IMR-90 (cell line): Measurements from ENCODE around the gene DBF4B. TPM values are rescaled to one million over a fixed set of nuclear protein-coding genes. Genes with fewer than 3 reads are reported as not detected.

Experiments
- ATAC-seq: fragments of 200-7000 bp; cut with Tn5 transposase; 2 replicates; pipeline ENCODE4 v1.9.1; 2020; ENCODE audit warnings: low read depth, mild to moderate bottlenecking, moderate library complexity
- BruUV-seq: library from RNA; stranded (reverse); fragments of 400-500 nt; replicated peaks from 2 replicates; lab custom pipeline; 2021; lab: Mats Ljungman, UMichigan
- CTCF ChIA-PET: fragments of 300-600 bp; formaldehyde crosslinking; extraction: SDS; loops from one replicate; lab custom pipeline; 2021; ENCODE audit warnings: antibody characterized with exemption; lab: Yijun Ruan, JAX
- POLR2A ChIA-PET: fragments of 300-600 bp; sonication (Branson Sonifier 250); formaldehyde crosslinking; loops from one replicate; lab custom pipeline; 2022; ENCODE audit warnings: antibody characterized with exemption; ENCODE audit not compliant: unreplicated experiment; lab: Charles Lee
- DNase-seq: peaks from one replicate; pipeline ENCODE4 v3.0.0; 2013
- H2AFZ ChIP-seq: replicated peaks from 2 replicates; pipeline ENCODE3; 2013; ENCODE audit warnings: low read length, mild to moderate bottlenecking; ENCODE audit not compliant: poor library complexity
- H2AK5ac ChIP-seq: 2 replicates; pipeline ENCODE4 v1.6.1; 2013; ENCODE audit warnings: low read depth, low read length, inconsistent platforms
- H2AK9ac ChIP-seq: replicated peaks from 2 replicates; pipeline ENCODE3; 2013; ENCODE audit warnings: mild to moderate bottlenecking, low read depth, low read length, moderate library complexity; ENCODE audit not compliant: poor library complexity
- H2BK120ac ChIP-seq: 2 replicates; pipeline ENCODE4 v1.6.1; 2013; ENCODE audit warnings: low read depth, low read length, inconsistent platforms
- H2BK15ac ChIP-seq: 3 replicates; pipeline ENCODE4 v1.6.1; 2013; ENCODE audit warnings: low read depth, low read length, inconsistent platforms
- H2BK20ac ChIP-seq: 2 replicates; pipeline ENCODE4 v1.6.1; 2013; ENCODE audit warnings: low read depth, mild to moderate bottlenecking, inconsistent platforms, low read length, moderate library complexity
- H2BK5ac ChIP-seq: 2 replicates; pipeline ENCODE4 v1.6.1; 2013; ENCODE audit warnings: mild to moderate bottlenecking, low read depth, low read length, inconsistent platforms; ENCODE audit not compliant: poor library complexity, severe bottlenecking
- H3K14ac ChIP-seq: replicated peaks from 2 replicates; pipeline ENCODE4 v1.6.1; 2013; ENCODE audit warnings: low read depth, low read length, inconsistent platforms
- H3K18ac ChIP-seq: 2 replicates; pipeline ENCODE4 v1.6.1; 2013; ENCODE audit warnings: low read depth, low read length, control low read depth
- H3K23ac ChIP-seq: 2 replicates; pipeline ENCODE4 v1.6.1; 2013; ENCODE audit warnings: low read depth, low read length, inconsistent platforms
- H3K27ac ChIP-seq: 2 replicates; pipeline ENCODE4 v1.5.1; 2013; ENCODE audit warnings: mild to moderate bottlenecking, control low read depth, low read length; ENCODE audit not compliant: insufficient read depth
- H3K27me3 ChIP-seq: 2 replicates; pipeline ENCODE4 v1.6.1; 2013; ENCODE audit warnings: low read length; ENCODE audit not compliant: control insufficient read depth, insufficient read depth
- H3K36me3 ChIP-seq: 2 replicates; pipeline ENCODE4 v1.6.1; 2013; ENCODE audit warnings: low read length, mixed read lengths; ENCODE audit not compliant: control insufficient read depth, insufficient read depth
- H3K4ac ChIP-seq: 2 replicates; pipeline ENCODE4 v1.6.1; 2013; ENCODE audit warnings: low read depth, low read length, inconsistent platforms
- H3K4me1 ChIP-seq: 2 replicates; pipeline ENCODE4 v1.6.1; 2013; ENCODE audit warnings: low read length, mixed read lengths; ENCODE audit not compliant: control insufficient read depth, insufficient read depth
- H3K4me2 ChIP-seq: 2 replicates; pipeline ENCODE4 v1.6.1; 2013; ENCODE audit warnings: low read depth, mild to moderate bottlenecking, control low read depth, low read length, moderate library complexity
- H3K4me3 ChIP-seq: 2 replicates; pipeline ENCODE4 v1.5.1; 2013; ENCODE audit warnings: low read depth, mild to moderate bottlenecking, control low read depth, low read length, moderate library complexity; ENCODE audit not compliant: insufficient read depth
- H3K56ac ChIP-seq: 2 replicates; pipeline ENCODE4 v1.6.1; 2013; ENCODE audit warnings: low read length, inconsistent platforms; ENCODE audit not compliant: insufficient read depth; ENCODE audit errors: extremely low read depth
- H3K79me1 ChIP-seq, 2 experiments: 2 replicates each; pipeline ENCODE4 v1.6.1; 2013; ENCODE audit warnings: low read length in 2 of 2, inconsistent platforms in 1 of 2, low read depth in 1 of 2
- H3K9ac ChIP-seq: 2 replicates; pipeline ENCODE4 v1.6.1; 2013; ENCODE audit warnings: low read depth, low read length, control low read depth
- H3K9me1 ChIP-seq: 2 replicates; pipeline ENCODE4 v1.6.1; 2013; ENCODE audit warnings: low read length, inconsistent platforms; ENCODE audit not compliant: insufficient read depth
- H3K9me3 ChIP-seq: 2 replicates; pipeline ENCODE4 v1.6.1; 2013; ENCODE audit warnings: low read length; ENCODE audit not compliant: control insufficient read depth, insufficient read depth
- H4K20me1 ChIP-seq: 2 replicates; pipeline ENCODE4 v1.6.1; 2013; ENCODE audit warnings: low read length, inconsistent platforms; ENCODE audit not compliant: insufficient read depth
- H4K5ac ChIP-seq: 2 replicates; pipeline ENCODE4 v1.6.1; 2013; ENCODE audit warnings: mild to moderate bottlenecking, low read depth, low read length, control low read depth
- H4K8ac ChIP-seq, 2 experiments: 2 replicates each; pipeline ENCODE4 v1.6.1; 2013; ENCODE audit warnings: low read depth in 2 of 2, low read length in 2 of 2, control low read depth in 1 of 2, inconsistent platforms in 1 of 2
- H4K91ac ChIP-seq: 2 replicates; pipeline ENCODE4 v1.6.1; 2013; ENCODE audit warnings: low read depth, low read length, inconsistent platforms; ENCODE audit not compliant: insufficient read depth
- CEBPB ChIP-seq: IDR thresholded peaks from 2 replicates; pipeline ENCODE4 v1.6.1; 2012; ENCODE audit warnings: low read depth, low read length, improper control_type of control experiment
- CHD1 ChIP-seq: IDR thresholded peaks from 2 replicates; pipeline ENCODE4 v1.6.1; 2012; ENCODE audit warnings: low read depth, low read length, improper control_type of control experiment
- CTCF ChIP-seq: conservative IDR thresholded peaks from 2 replicates; pipeline ENCODE4 v1.5.1; 2012; ENCODE audit warnings: mild to moderate bottlenecking, low read depth, low read length, improper control_type of control experiment
- ELK1 ChIP-seq: fragments of 150-350 bp; IDR thresholded peaks from 2 replicates; pipeline ENCODE4 v1.6.1; 2016; ENCODE audit warnings: low read depth, mild to moderate bottlenecking, low read length, moderate library complexity, borderline replicate concordance
- FOS ChIP-seq: fragments of 150-350 bp; IDR thresholded peaks from 2 replicates; pipeline ENCODE4 v1.6.1; 2016; ENCODE audit warnings: low read depth, low read length
- MAFK ChIP-seq: IDR thresholded peaks from 2 replicates; pipeline ENCODE4 v1.6.1; 2012; ENCODE audit warnings: low read depth, low read length, improper control_type of control experiment
- MAZ ChIP-seq: IDR thresholded peaks from 2 replicates; pipeline ENCODE4 v1.6.1; 2012; ENCODE audit warnings: low read depth, mild to moderate bottlenecking, low read length, improper control_type of control experiment, moderate library complexity, borderline replicate concordance
- MXI1 ChIP-seq: IDR thresholded peaks from 2 replicates; pipeline ENCODE4 v1.6.1; 2012; ENCODE audit warnings: low read depth, mild to moderate bottlenecking, low read length, moderate library complexity, borderline replicate concordance
- NFE2L2 ChIP-seq: fragments of 150-350 bp; IDR thresholded peaks from 2 replicates; pipeline ENCODE4 v1.6.1; 2016; ENCODE audit warnings: low read depth, mild to moderate bottlenecking, low read length
- POLR2A ChIP-seq: IDR thresholded peaks from 2 replicates; pipeline ENCODE4 v1.6.1; 2012; ENCODE audit warnings: mild to moderate bottlenecking, low read depth, low read length
- RAD21 ChIP-seq: IDR thresholded peaks from 2 replicates; pipeline ENCODE4 v1.6.1; 2012; ENCODE audit warnings: low read length, improper control_type of control experiment
- RCOR1 ChIP-seq: IDR thresholded peaks from 2 replicates; pipeline ENCODE4 v1.6.1; 2012; ENCODE audit warnings: mild to moderate bottlenecking, low read length, improper control_type of control experiment; ENCODE audit not compliant: insufficient replicate concordance
- RFX5 ChIP-seq: IDR thresholded peaks from 2 replicates; pipeline ENCODE4 v1.8.0; 2012; ENCODE audit warnings: low read depth, mild to moderate bottlenecking, low read length, moderate library complexity
- SMC3 ChIP-seq: fragments of 150-350 bp; IDR thresholded peaks from 2 replicates; pipeline ENCODE4 v1.6.1; 2016; ENCODE audit warnings: low read depth, mild to moderate bottlenecking, antibody characterized with exemption, low read length, moderate library complexity
- USF2 ChIP-seq: fragments of 150-350 bp; IDR thresholded peaks from 2 replicates; pipeline ENCODE4 v1.6.1; 2017; ENCODE audit warnings: mild to moderate bottlenecking, antibody characterized with exemption, low read length, low read depth
- WGBS, 2 experiments: methylation state at CpG; one replicate each; pipeline versions ENCODE4 v1.1.5 to v1.1.7; 2013; ENCODE audit warnings: missing lambda C conversion rate in 2 of 2; ENCODE audit not compliant: insufficient read length in 1 of 2; ENCODE audit errors: extremely low coverage in 2 of 2; 5-methylcytosine and 5-hydroxymethylcytosine counted together
- dilution Hi-C: fragments of 300-500 bp; cut with HindIII; formaldehyde crosslinking; loops from one replicate; pipeline ENCODE4 v1.14.3; 2018; ENCODE audit warnings: low sequenced_read_pairs; ENCODE audit not compliant: unreplicated experiment
- in situ Hi-C: fragments of 300-500 bp; cut with MboI; formaldehyde crosslinking; loops from 3 replicates; pipeline ENCODE4 v1.14.3; 2019; ENCODE audit warnings: low sequenced_read_pairs, inconsistent platforms, mixed read lengths
- intact Hi-C: fragments of 100-400 bp; cut with micrococcal nuclease; formaldehyde crosslinking; loops from 2 replicates; pipeline ENCODE4 v1.10.0; 2022
- polyA plus RNA-seq, 3 experiments: library from polyadenylated mRNA; depleted of rRNA; stranded (reverse); fragments of >200 nt; gene quantifications; 2 replicates each; pipeline ENCODE4 v1.2.3, GENCODE V29; 2012; ENCODE audit warnings: low replicate concordance in 1 of 3
- total RNA-seq: library from RNA; depleted of rRNA; stranded (reverse); fragments of >200 nt; gene quantifications from 2 replicates; pipeline ENCODE4 v1.2.3, GENCODE V29; 2012

DBF4B gene
- total and polyA plus RNA-seq, 2 of the 4 experiments (the other 2 are of a cell fraction), result 3.6 to 10.2 TPM

GRCh38 chr17:44760474-44761308 is 52.2 kb downstream of the DBF4B start:
- CTCF ChIA-PET, result no interaction called here
- TF ChIP-seq FOS (no peak), SMC3 (no peak), RAD21 (no peak), RFX5 (no peak), CTCF (no peak), ELK1 (no peak), CHD1 (no peak), MAFK (no peak), USF2 (no peak), MAZ (no peak), POLR2A (no peak), CEBPB (no peak), NFE2L2 (no peak), MXI1 (no peak), RCOR1 (no peak)

More at GRCh38 chr17:44760474-44761308, 52.2 kb downstream of the DBF4B start:
- no peak for DNase-seq
- Histone ChIP-seq H3K36me3 (no peaks in the 10 kb centered on the region), H3K4me3 (no peak overlapping the region), H2BK20ac (no peak overlapping the region), H3K9ac (no peak overlapping the region), H3K79me1 (no peaks in the 10 kb centered on the region), H3K9me3 (no peaks in the 10 kb centered on the region), H2BK15ac (no peak overlapping the region), H3K56ac (no peak overlapping the region), H3K4me1 (peaks cover 2% of the 10 kb centered on the region; the same call in 1 of the 2 replicates), H4K5ac (no peak overlapping the region), H3K27ac (no peak overlapping the region), H2BK5ac (no peak overlapping the region), H3K27me3 (peaks cover 45% of the 10 kb centered on the region), H4K8ac (no peak overlapping the region), H4K20me1 (no peaks in the 10 kb centered on the region), H3K4ac (no peak overlapping the region), H2AK9ac (peak overlapping the region; percentile 61), H3K14ac (no peak overlapping the region), H3K9me1 (0 out of 2 replicates have a peak, but pooled peaks cover 2% of the 10 kb centered on the region), H2AK5ac (no peak overlapping the region), H2BK120ac (no peak overlapping the region), H3K4me2 (no peak overlapping the region), H3K18ac (no peak overlapping the region), H4K91ac (no peak overlapping the region), H3K23ac (no peak overlapping the region), H2AFZ (no peak overlapping the region)
- dilution Hi-C loops (no loop called here), in situ Hi-C loops (no loop called here), intact Hi-C loops (loop anchor here (10.0 kb wide), 1 partner anchor 226 kb away; no protein-coding TSS in a partner anchor)
- POLR2A ChIA-PET, result no interaction called here
- no TSS peak for BruUV-seq
- ATAC-seq, result no peak
- WGBS, 2 experiments, result 52% methylated on average over 8 of the region's 13 CpGs; no CpG with 5 or more reads in 1 of the 2 experiments
